Keratinocyte (primary cell): ENCODE data around the gene TSKU. TPM values are rescaled to one million over a fixed set of nuclear protein-coding genes. Genes with fewer than 3 reads are reported as not detected.
"Not testable (repeated sequence)": the region's sequence is repeated elsewhere in the genome, so short reads cannot be mapped to it uniquely, and the experiment has no call there.

Source experiments
- DNase-seq: peaks from one replicate; pipeline ENCODE4 v3.0.0-alpha.2; 2011; ENCODE audit warnings: low read depth, missing footprints, low spot score
- FAIRE-seq: peaks from 2 replicates; lab custom pipeline; 2011; peaks lifted over from hg19 to GRCh38; lab: Jason Lieb, UNC
- H2AFZ ChIP-seq: 2 replicates; pipeline ENCODE4 v1.6.0; 2012; ENCODE audit warnings: low read length, control low read depth, inconsistent platforms; ENCODE audit not compliant: control insufficient read depth
- H3K27ac ChIP-seq: 2 replicates; pipeline ENCODE4 v1.5.1; 2011; ENCODE audit warnings: low read length; ENCODE audit not compliant: control insufficient read depth, insufficient read depth
- H3K27me3 ChIP-seq: 3 replicates; pipeline ENCODE4 v1.6.0; 2011; ENCODE audit warnings: low read length; ENCODE audit not compliant: control insufficient read depth, insufficient read depth; ENCODE audit errors: extremely low read depth
- H3K36me3 ChIP-seq, 2 experiments: 2 replicates in 1 of 2; 3 replicates in 1 of 2; pipeline ENCODE4 v1.5.1; 2011; ENCODE audit warnings: low read length in 2 of 2, mild to moderate bottlenecking in 1 of 2; ENCODE audit not compliant: control insufficient read depth in 2 of 2, insufficient read depth in 2 of 2; ENCODE audit errors: extremely low read depth in 1 of 2
- H3K4me1 ChIP-seq: 3 replicates; pipeline ENCODE4 v1.5.1; 2011; ENCODE audit warnings: low read length; ENCODE audit not compliant: control insufficient read depth, insufficient read depth; ENCODE audit errors: extremely low read depth
- H3K4me2 ChIP-seq: 3 replicates; pipeline ENCODE4 v1.6.0; 2011; ENCODE audit warnings: low read depth, low read length; ENCODE audit not compliant: control insufficient read depth, insufficient read depth; ENCODE audit errors: extremely low read depth
- H3K4me3 ChIP-seq, 3 experiments: fragments of 200-600 bp in 1 of 3; sonication (generic) in 1 of 3; 2 replicates in 2 of 3; 3 replicates in 1 of 3; pipeline ENCODE4 v1.5.1; 2011 to 2016; ENCODE audit warnings: low read length in 3 of 3, mild to moderate bottlenecking in 3 of 3, control low read depth in 2 of 3, inconsistent platforms in 1 of 3, low read depth in 1 of 3, mixed read lengths in 1 of 3, mixed run types in 1 of 3, moderate library complexity in 1 of 3; ENCODE audit not compliant: control insufficient read depth in 2 of 3, insufficient read depth in 2 of 3; ENCODE audit errors: extremely low read depth in 1 of 3
- H3K79me2 ChIP-seq: 2 replicates; pipeline ENCODE4 v1.6.0; 2012; ENCODE audit warnings: low read length; ENCODE audit not compliant: control insufficient read depth, insufficient read depth
- H3K9ac ChIP-seq: 3 replicates; pipeline ENCODE4 v1.6.0; 2011; ENCODE audit warnings: low read length; ENCODE audit not compliant: control insufficient read depth, insufficient read depth; ENCODE audit errors: extremely low read depth
- H3K9me1 ChIP-seq: 3 replicates; pipeline ENCODE4 v1.6.0; 2011; ENCODE audit warnings: low read length; ENCODE audit not compliant: control insufficient read depth, insufficient read depth; ENCODE audit errors: extremely low read depth
- H3K9me3 ChIP-seq: 2 replicates; pipeline ENCODE4 v1.5.1; 2012; ENCODE audit warnings: low read depth, low read length; ENCODE audit not compliant: control insufficient read depth
- H4K20me1 ChIP-seq: 3 replicates; pipeline ENCODE4 v1.6.0; 2011; ENCODE audit warnings: low read length; ENCODE audit not compliant: control insufficient read depth, insufficient read depth; ENCODE audit errors: extremely low read depth
- CTCF ChIP-seq, 3 experiments: IDR thresholded peaks in 1 of 3; conservative IDR thresholded peaks in 1 of 3; optimal IDR thresholded peaks in 1 of 3; 2 replicates in 2 of 3; 3 replicates in 1 of 3; pipeline versions ENCODE3 to v1.5.1; 2011; ENCODE audit warnings: low read length in 3 of 3, mild to moderate bottlenecking in 3 of 3, moderate library complexity in 2 of 3, control low read depth in 1 of 3, inconsistent platforms in 1 of 3; ENCODE audit not compliant: insufficient read depth in 2 of 3; ENCODE audit errors: extremely low read depth in 1 of 3
- EZH2 ChIP-seq: IDR thresholded peaks from one replicate; pipeline ENCODE4 v1.6.1; 2012; ENCODE audit warnings: inconsistent platforms, mild to moderate bottlenecking, low read length, moderate library complexity
- dilution Hi-C: fragments of 300-500 bp; cut with MboI; formaldehyde crosslinking; loops from one replicate; pipeline ENCODE4 v1.7.0; 2020; ENCODE audit warnings: low sequenced_read_pairs; ENCODE audit not compliant: extremely low pct_ligation_motif_present
- polyA plus RNA-seq, 5 experiments: library from polyadenylated mRNA; depleted of rRNA in 3 of 5; stranded (reverse) in 3 of 5; stranded (forward) in 1 of 5; unstranded in 1 of 5; fragments of >200 nt; gene quantifications; 1 replicate in 1 of 5; 2 replicates in 3 of 5; 3 replicates in 1 of 5; pipeline versions ENCODE4 v1.2.1 to v1.2.3, GENCODE V29; 2011 to 2012; ENCODE audit warnings: missing spikeins in 2 of 5, low read depth in 1 of 5, low replicate concordance in 1 of 5

The TSKU gene
- polyA plus RNA-seq, 1 donor (not counting 4 experiments of a cell fraction or from before 2014, with no cell fraction given), result 22.8 TPM

GRCh38 chr11:76790251-76790650 is 7.1 kb downstream of the TSKU start:
- peaks cover 83% of the 10 kb centered on the region for H3K4me1 ChIP-seq
- no peak overlapping the region for H2AFZ ChIP-seq
- no peak overlapping the region for H3K4me2 ChIP-seq
- H3K9ac ChIP-seq, result no peak overlapping the region
- dilution Hi-C loops, result no loop called here
- H3K27me3 ChIP-seq, result no peaks in the 10 kb centered on the region
- peaks cover 7 to 29% of the 10 kb centered on the region in 2 experiments for H3K36me3 ChIP-seq
- DNase-seq, result no peak
- peaks cover 42% of the 10 kb centered on the region for H4K20me1 ChIP-seq
- H3K9me3 ChIP-seq, result no peaks in the 10 kb centered on the region
- H3K9me1 ChIP-seq, result peaks cover 27% of the 10 kb centered on the region
- no peak for TF ChIP-seq CTCF (optimal IDR thresholded peaks at IDR 0.05 in 1 of 3, IDR thresholded peaks at IDR 0.05 in 1 of 3, conservative IDR thresholded peaks at IDR 0.05 in 1 of 3; ENCODE audit: extremely low read depth in 1 of 3, insufficient read depth in 2 of 3, low read length in 3 of 3)
- H3K79me2 ChIP-seq, result peaks cover 90% of the 10 kb centered on the region
- H3K4me3 ChIP-seq, result no peak overlapping the region
- H3K27ac ChIP-seq, result no peak overlapping the region
- no peak for FAIRE-seq

- FAIRE-seq, DNase-seq, H3K27me3 ChIP-seq, H3K4me3 ChIP-seq, H3K9ac ChIP-seq, dilution Hi-C loops, H3K4me2 ChIP-seq, H3K9me3 ChIP-seq, H2AFZ ChIP-seq: not testable (repeated sequence)
- Histone ChIP-seq H3K79me2 (peaks cover 90% of the 10 kb centered on the region), H3K4me1 (peaks cover 74% of the 10 kb centered on the region), H3K36me3 (peaks cover 13 to 26% of the 10 kb centered on the region in 2 experiments), H4K20me1 (peaks cover 34% of the 10 kb centered on the region), H3K27ac (peak overlapping the region; percentile 3), H3K9me1 (peaks cover 22% of the 10 kb centered on the region)
These were observed 8.0 kb downstream of the TSKU start for GRCh38 chr11:76791002-76791770.

- Histone ChIP-seq H3K36me3 (peaks cover 17 to 22% of the 10 kb centered on the region in 2 experiments), H3K9me3 (no peaks in the 10 kb centered on the region), H3K4me2 (peak overlapping the region; percentile 45), H3K9me1 (peaks cover 21% of the 10 kb centered on the region), H3K79me2 (peaks cover 87% of the 10 kb centered on the region), H3K27ac (peak overlapping the region; percentile 46), H2AFZ (no peak overlapping the region), H4K20me1 (peaks cover 32% of the 10 kb centered on the region), H3K27me3 (no peaks in the 10 kb centered on the region), H3K9ac (no peak overlapping the region), H3K4me1 (peaks cover 67% of the 10 kb centered on the region), H3K4me3 (no peak overlapping the region)
- DNase-seq, result no peak
- TF ChIP-seq EZH2, result no peak
- TF ChIP-seq CTCF (optimal IDR thresholded peaks at IDR 0.05 in 1 of 3, IDR thresholded peaks at IDR 0.05 in 1 of 3, conservative IDR thresholded peaks at IDR 0.05 in 1 of 3; ENCODE audit: extremely low read depth in 1 of 3, insufficient read depth in 2 of 3, low read length in 3 of 3), result no peak
- dilution Hi-C loops, result no loop called here
- no peak for FAIRE-seq
These were observed 8.7 kb downstream of the TSKU start for GRCh38 chr11:76791861-76792260.
